Spleen (tissue), 11 donors: ENCODE data around the gene TRMT112. TPM values are rescaled to one million over a fixed set of nuclear protein-coding genes. Genes with fewer than 3 reads are reported as not detected.
"Not testable (repeated sequence)": the region's sequence is repeated elsewhere in the genome, so short reads cannot be mapped to it uniquely, and the experiment has no call there.

Experiments
- DNase-seq: peaks from one replicate; pipeline ENCODE4 v3.0.0-alpha.2; 2020
- H3K27ac ChIP-seq, 8 donors: fragments of 200-600 bp; sonication (generic) in 7 of 8; 1 replicate in 4 of 8; 2 replicates in 4 of 8; pipeline versions ENCODE4 v1.5.0 to v1.8.0; 2016 to 2021; ENCODE audit warnings: inconsistent platforms in 4 of 8, mild to moderate bottlenecking in 4 of 8, moderate library complexity in 1 of 8
- H3K27me3 ChIP-seq, 7 donors: fragments of 200-600 bp; sonication (generic) in 6 of 7; replicated peaks in 1 of 7; 1 replicate in 4 of 7; 2 replicates in 3 of 7; pipeline versions ENCODE4 v1.5.0 to v1.8.0; 2016 to 2021; ENCODE audit warnings: inconsistent platforms in 3 of 7, mild to moderate bottlenecking in 1 of 7
- H3K36me3 ChIP-seq, 6 donors: fragments of 200-600 bp; sonication (generic) in 5 of 6; 1 replicate in 4 of 6; 2 replicates in 2 of 6; pipeline versions ENCODE4 v1.5.0 to v1.8.0; 2016 to 2021; ENCODE audit warnings: inconsistent platforms in 2 of 6
- H3K4me1 ChIP-seq, 6 donors: fragments of 200-600 bp; sonication (generic) in 5 of 6; 1 replicate in 3 of 6; 2 replicates in 3 of 6; pipeline versions ENCODE4 v1.5.0 to v1.8.0; 2016 to 2021; ENCODE audit warnings: inconsistent platforms in 3 of 6
- H3K4me3 ChIP-seq, 8 donors: fragments of 200-600 bp; sonication (generic) in 7 of 8; 1 replicate in 4 of 8; 2 replicates in 4 of 8; pipeline versions ENCODE4 v1.5.0 to v1.8.0; 2016 to 2021; ENCODE audit warnings: inconsistent platforms in 4 of 8, mild to moderate bottlenecking in 4 of 8, moderate library complexity in 2 of 8
- H3K9me3 ChIP-seq, 8 donors: fragments of 200-600 bp; sonication (generic) in 7 of 8; 1 replicate in 4 of 8; 2 replicates in 4 of 8; pipeline versions ENCODE4 v1.5.0 to v1.8.0; 2016 to 2021; ENCODE audit warnings: inconsistent platforms in 4 of 8
- CTCF ChIP-seq, 11 experiments: fragments of 200-600 bp in 7 of 11; fragments of 450-650 bp in 4 of 11; sonication (generic) in 4 of 11; IDR thresholded peaks in 8 of 11; conservative IDR thresholded peaks in 3 of 11; 1 replicate in 7 of 11; 2 replicates in 4 of 11; pipeline versions ENCODE4 v1.4.0 to v1.8.0; 2016 to 2021; ENCODE audit warnings: antibody characterized with exemption in 11 of 11, inconsistent platforms in 4 of 11, mild to moderate bottlenecking in 1 of 11
- POLR2A ChIP-seq, 3 donors: fragments of 450-650 bp; IDR thresholded peaks; one replicate each; pipeline ENCODE4 v1.5.1; 2017; ENCODE audit warnings: antibody characterized with exemption in 3 of 3, mild to moderate bottlenecking in 1 of 3
- POLR2AphosphoS5 ChIP-seq, 3 donors: sonication (generic); formaldehyde crosslinking; IDR thresholded peaks; one replicate each; pipeline ENCODE4 v1.5.1; 2017; ENCODE audit warnings: antibody characterized with exemption in 3 of 3
- WGBS, 5 donors: extraction: QIAGEN DNeasy Blood & Tissue Kit in 3 of 5; methylation state at CpG; one replicate each; pipeline versions ENCODE4 v1.1.5 to v1.1.7; 2013 to 2018; 5-methylcytosine and 5-hydroxymethylcytosine counted together
- intact Hi-C: fragments of 100-400 bp; cut with DNase I; formaldehyde crosslinking; loops from one replicate; pipeline ENCODE4 v1.15.0; 2023; ENCODE audit warnings: low total_unique reads
- polyA plus RNA-seq, 3 donors: library from polyadenylated mRNA; stranded (reverse); fragments of 200-250 nt; gene quantifications; one replicate each; pipeline ENCODE4 v1.2.1, GENCODE V29; 2013
- total RNA-seq, 7 donors: library from RNA; depleted of rRNA in 3 of 7; stranded (reverse); fragments of >200 nt in 3 of 7; fragmentation: NEBNext Ultra II Directional in 4 of 7; extraction: Animal tissue kit (Norgen Biotek cat#: 25700) in 4 of 7; gene quantifications; one replicate each; pipeline versions ENCODE4 v1.1.0 to v1.2.1, GENCODE V29; 2016 to 2021
- donor health status: healthy with polysubstance abuse.
- donor health status: DM: no; HTN: no; CAD: no; lungs with moderate emphysema.
- donor health status: DM: no; HTN: no; CAD: no.
- donor health status: Bipolar disorder and iron deficiency.
- donor health status: healthy.
- donor health status: DM: no; HTN: no; CAD: no.
- donor health status: DM: yes; HTN: yes; CAD: no.

The TRMT112 gene
- total and polyA plus RNA-seq, 10 donors, result 138 to 431 (median 267) TPM

- WGBS, 5 donors, result 76 to 89% (median 84%) methylated on average over 23 to 25 of the region's 25 CpGs
- Histone ChIP-seq H3K36me3 (peaks cover 0 to 69% (median 32%) of the 10 kb centered on the region in 6 donors), H3K4me1 (peaks cover 4 to 70% (median 39%) of the 10 kb centered on the region in 6 donors), H3K27ac (peak overlapping the region in 6 of 8 donors; percentile 95 to 100 (median 99)), H3K4me3 (peak overlapping the region in 6 of 8 donors; percentile 69 to 79 (median 74))
- H3K27me3 ChIP-seq, DNase-seq, intact Hi-C loops, H3K9me3 ChIP-seq: not testable (repeated sequence)
- peak in 1 of 3 donors; percentile 49 for TF ChIP-seq POLR2AphosphoS5 (IDR thresholded peaks at IDR 0.05)
Observed at GRCh38 chr11:64315667-64316526, 1.5 kb downstream of the TRMT112 start.

DNA sequence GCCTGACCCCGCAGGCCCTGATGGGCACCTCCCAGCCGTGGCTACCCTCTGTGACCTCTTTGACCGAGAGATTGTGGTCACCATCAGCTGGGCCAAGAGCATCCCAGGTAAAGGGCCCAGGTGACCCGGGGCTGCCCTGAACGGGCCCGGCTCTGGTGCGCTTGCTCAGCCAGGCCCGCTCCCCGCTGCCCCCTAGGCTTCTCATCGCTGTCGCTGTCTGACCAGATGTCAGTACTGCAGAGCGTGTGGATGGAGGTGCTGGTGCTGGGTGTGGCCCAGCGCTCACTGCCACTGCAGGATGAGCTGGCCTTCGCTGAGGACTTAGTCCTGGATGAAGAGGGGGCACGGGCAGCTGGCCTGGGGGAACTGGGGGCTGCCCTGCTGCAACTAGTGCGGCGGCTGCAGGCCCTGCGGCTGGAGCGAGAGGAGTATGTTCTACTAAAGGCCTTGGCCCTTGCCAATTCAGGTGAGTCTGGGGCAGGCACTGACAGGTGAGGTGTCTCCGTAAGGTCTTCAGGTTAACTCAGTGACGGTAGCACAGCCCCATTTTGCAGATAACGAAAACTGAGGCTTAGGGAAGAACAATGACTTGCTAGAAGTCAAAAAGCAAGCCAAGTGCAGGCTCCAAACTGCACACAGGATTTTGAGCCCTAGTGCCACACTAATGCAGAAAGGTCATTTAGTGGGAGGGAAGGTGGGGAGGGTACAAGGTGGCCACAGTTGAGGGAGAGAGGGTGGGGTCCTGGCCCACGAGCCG lies 2.4 kb downstream of the TRMT112 start:
- TF ChIP-seq POLR2AphosphoS5 (IDR thresholded peaks at IDR 0.05), result peak in 1 of 3 donors; percentile 37
- TF ChIP-seq POLR2A (IDR thresholded peaks at IDR 0.05), result no peak
- intact Hi-C loops, result no loop called here

DNA sequence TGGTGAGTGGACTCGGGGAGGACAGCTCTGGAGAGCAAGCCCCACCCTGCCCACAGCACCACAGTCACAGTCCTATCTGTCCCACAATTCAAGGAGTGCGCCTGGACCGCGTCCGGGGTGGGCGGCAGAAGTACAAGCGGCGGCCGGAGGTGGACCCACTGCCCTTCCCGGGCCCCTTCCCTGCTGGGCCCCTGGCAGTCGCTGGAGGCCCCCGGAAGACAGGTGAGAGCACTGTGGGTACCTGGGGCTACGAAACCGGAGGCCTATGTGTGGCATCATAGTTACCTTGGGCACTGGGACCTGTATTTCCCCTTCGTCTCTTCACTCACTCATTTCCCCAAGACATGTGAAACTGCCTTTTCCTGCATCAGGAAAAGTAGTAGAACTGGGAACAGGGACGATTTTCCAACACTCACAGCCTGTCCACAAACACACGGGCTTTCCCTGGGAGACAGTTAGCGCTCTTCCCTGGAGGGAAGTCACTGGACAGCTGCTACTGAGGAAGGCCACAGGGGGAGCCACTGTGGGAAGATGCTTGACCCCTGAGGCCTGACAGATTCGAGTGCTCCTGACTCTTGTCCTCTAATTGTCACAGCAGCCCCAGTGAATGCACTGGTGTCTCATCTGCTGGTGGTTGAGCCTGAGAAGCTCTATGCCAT lies 3.1 kb downstream of the TRMT112 start:
- peak overlapping the region in 2 of 8 donors; percentile 9 to 47 for H3K4me3 ChIP-seq
- intact Hi-C loops, result no loop called here
- peaks cover 4 to 66% (median 30%) of the 10 kb centered on the region in 6 donors for H3K4me1 ChIP-seq
- H3K36me3 ChIP-seq, result peaks cover 0 to 69% (median 26%) of the 10 kb centered on the region in 6 donors
- H3K27me3 ChIP-seq, result no peaks in the 10 kb centered on the region
- H3K27ac ChIP-seq, result peak overlapping the region in 6 of 8 donors; percentile 38 to 95 (median 66)
- TF ChIP-seq POLR2AphosphoS5 (IDR thresholded peaks at IDR 0.05) (peak in 1 of 3 donors; percentile 6), POLR2A (IDR thresholded peaks at IDR 0.05) (no peak), CTCF (IDR thresholded peaks at IDR 0.05 in 8 of 11, conservative IDR thresholded peaks at IDR 0.05 in 3 of 11) (no peak)
- no peaks in the 10 kb centered on the region for H3K9me3 ChIP-seq
- WGBS, 5 donors, result 81 to 90% (median 87%) methylated on average over 15 to 19 of the region's 19 CpGs
- DNase-seq, result no peak

More for the DNA sequence above, 2.4 kb downstream of the TRMT112 start:
- H3K9me3 ChIP-seq, result no peaks in the 10 kb centered on the region
- H3K27me3 ChIP-seq, result no peaks in the 10 kb centered on the region
- H3K4me1 ChIP-seq, result peaks cover 4 to 66% (median 35%) of the 10 kb centered on the region in 6 donors
- 90 to 95% (median 93%) methylated on average over 14 to 24 of the region's 24 CpGs for WGBS, 5 donors
- H3K36me3 ChIP-seq, result peaks cover 0 to 68% (median 26%) of the 10 kb centered on the region in 6 donors
- no peak overlapping the region for H3K4me3 ChIP-seq
- DNase-seq, result no peak
- peak overlapping the region in 3 of 8 donors; percentile 65 to 95 (median 81) for H3K27ac ChIP-seq

DNA sequence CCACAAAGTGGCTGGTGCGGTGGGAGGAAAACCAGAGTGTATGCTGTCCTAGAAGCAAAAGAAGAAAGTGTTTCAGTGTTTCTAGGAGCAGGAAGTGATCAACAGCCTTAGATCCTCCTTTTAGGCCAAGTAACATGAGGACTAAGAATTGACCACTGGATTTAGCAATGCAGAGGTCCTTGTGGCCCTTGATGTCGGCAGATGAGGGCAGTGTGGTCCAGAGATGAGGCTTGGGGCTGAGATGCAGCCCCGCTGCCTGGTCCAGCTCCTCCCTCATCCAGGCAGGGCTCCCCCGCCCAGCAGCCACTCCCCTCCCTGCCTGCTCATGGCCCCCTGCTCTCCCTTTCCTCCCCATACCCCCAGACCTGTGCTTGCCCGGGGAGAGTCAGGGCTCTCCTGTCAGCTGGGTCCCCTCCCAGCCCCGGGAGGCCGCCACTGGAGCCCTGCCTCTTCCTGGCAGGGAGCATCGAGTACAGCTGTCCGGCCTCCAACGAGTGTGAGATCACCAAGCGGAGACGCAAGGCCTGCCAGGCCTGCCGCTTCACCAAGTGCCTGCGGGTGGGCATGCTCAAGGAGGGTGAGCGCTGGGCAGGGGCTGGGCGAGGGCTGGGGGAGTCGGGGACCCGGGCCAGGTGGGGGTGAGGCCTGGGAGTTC lies 3.7 kb downstream of the TRMT112 start:
- peak; percentile 49 to 72 (median 60) for TF ChIP-seq POLR2AphosphoS5 (IDR thresholded peaks at IDR 0.05)
- no peak for TF ChIP-seq CTCF (IDR thresholded peaks at IDR 0.05 in 8 of 11, conservative IDR thresholded peaks at IDR 0.05 in 3 of 11)
- 61 to 87% (median 75%) methylated on average over 16 to 18 of the region's 18 CpGs for WGBS, 5 donors
- Histone ChIP-seq H3K9me3 (no peaks in the 10 kb centered on the region), H3K4me1 (peaks cover 0 to 63% (median 23%) of the 10 kb centered on the region in 6 donors), H3K36me3 (peaks cover 0 to 75% (median 26%) of the 10 kb centered on the region in 6 donors), H3K4me3 (peak overlapping the region in 2 of 8 donors; percentile 9 to 47), H3K27ac (peak overlapping the region in 6 of 8 donors; percentile 38 to 95 (median 66)), H3K27me3 (no peaks in the 10 kb centered on the region)
- peak; percentile 82 for DNase-seq
- intact Hi-C loops, result no loop called here
